AML-193 (cell line): ENCODE measurements around the gene PAM16.

ENCODE experiments used
- DNase-seq, 2 experiments: peaks; one replicate each; lab custom pipeline; 2025; lab: John Stamatoyannopoulos, UW

The PAM16 gene

GRCh38 chr16:4371357-4372000, 20.4 kb upstream of the PAM16 start, which contains the start of gene VASN:
TSS of gene VASN (plus strand) at chr16:4371848. CDS start at chr16:4380878, 9,030 bp downstream.
- no peak for DNase-seq

GRCh38 chr16:4370570-4371356, 19.6 kb upstream of the PAM16 start:
- DNase-seq: no peak

- no peak for DNase-seq
These were observed 19.0 kb upstream of the PAM16 start for GRCh38 chr16:4370151-4370550.

- no peak for DNase-seq
These were observed 18.0 kb upstream of the PAM16 start for GRCh38 chr16:4369007-4369733.

- no peak for DNase-seq
These were observed 16.3 kb upstream of the PAM16 start for GRCh38 chr16:4367393-4367856.

GRCh38 chr16:4366016-4366415, 14.9 kb upstream of the PAM16 start:
- no peak for DNase-seq

- DNase-seq: no peak
These were observed 14.5 kb upstream of the PAM16 start for GRCh38 chr16:4365615-4366014.

GRCh38 chr16:4365014-4365406, 13.9 kb upstream of the PAM16 start:
- DNase-seq: no peak

GRCh38 chr16:4364196-4365013, 13.3 kb upstream of the PAM16 start:
- DNase-seq: no peak

GRCh38 chr16:4362476-4363135, 11.5 kb upstream of the PAM16 start:
- DNase-seq: no peak

- no peak for DNase-seq
These were observed 10.8 kb upstream of the PAM16 start for GRCh38 chr16:4361944-4362311.

- DNase-seq: no peak
These were observed 10.2 kb upstream of the PAM16 start for GRCh38 chr16:4361033-4361943.

GRCh38 chr16:4360538-4361021, 9.5 kb upstream of the PAM16 start:
- DNase-seq: no peak

GRCh38 chr16:4359914-4360313, 8.8 kb upstream of the PAM16 start:
- DNase-seq: no peak

GRCh38 chr16:4358831-4359561, 7.9 kb upstream of the PAM16 start:
- no peak for DNase-seq

- no peak for DNase-seq
These were observed 7.1 kb upstream of the PAM16 start for GRCh38 chr16:4358236-4358635.

- no peak for DNase-seq
These were observed 5.7 kb upstream of the PAM16 start for GRCh38 chr16:4356820-4357219.

GRCh38 chr16:4354512-4355409, 3.6 kb upstream of the PAM16 start:
- no peak for DNase-seq
